Esophagus muscularis mucosa (tissue), 4 donors: Measurements from ENCODE around the gene STAT3.

Experiments used
- CTCF ChIP-seq, 3 experiments: fragments of 200-600 bp in 2 of 3; fragments of 450-650 bp in 1 of 3; sonication (generic) in 2 of 3; IDR thresholded peaks; one replicate each; pipeline ENCODE4 v1.5.1; 2017 to 2019; ENCODE audit warnings: antibody characterized with exemption in 3 of 3, mild to moderate bottlenecking in 2 of 3, moderate library complexity in 1 of 3
- EP300 ChIP-seq: sonication (generic); formaldehyde crosslinking; IDR thresholded peaks from one replicate; pipeline ENCODE4 v1.6.1; 2017; ENCODE audit warnings: antibody characterized with exemption
- POLR2A ChIP-seq: fragments of 450-650 bp; IDR thresholded peaks from one replicate; pipeline ENCODE4 v1.6.1; 2017; ENCODE audit warnings: antibody characterized with exemption, moderate library complexity, mild to moderate bottlenecking, low read depth
- POLR2AphosphoS5 ChIP-seq, 2 donors: sonication (generic); formaldehyde crosslinking; IDR thresholded peaks; one replicate each; pipeline ENCODE4 v1.6.1; 2017; ENCODE audit warnings: antibody characterized with exemption in 2 of 2

- TF ChIP-seq POLR2AphosphoS5 (IDR thresholded peaks at IDR 0.05) (no peak), CTCF (IDR thresholded peaks at IDR 0.05) (no peak), EP300 (no peak), POLR2A (no peak)
Observed at GRCh38 chr17:42289611-42290181, 98.5 kb downstream of the STAT3 start.
